Nephron (organoid): Measurements from ENCODE around the gene PDGFRA.

Experiments used
- H3K27ac Mint-ChIP-seq, 3 experiments: 2 replicates each; pipeline ENCODE4 v1.8.0; 2020; ENCODE audit warnings: mixed read lengths in 3 of 3, mild to moderate bottlenecking in 2 of 3, moderate library complexity in 1 of 3
- H3K27me3 Mint-ChIP-seq: 2 replicates; pipeline ENCODE4 v1.8.0; 2021; ENCODE audit warnings: low read depth, mild to moderate bottlenecking, moderate library complexity, mixed read lengths
- H3K36me3 Mint-ChIP-seq: 2 replicates; pipeline ENCODE4 v1.8.0; 2020; ENCODE audit warnings: low read depth, mixed read lengths
- H3K4me1 Mint-ChIP-seq: 2 replicates; pipeline ENCODE4 v1.8.0; 2020; ENCODE audit warnings: mixed read lengths
- H3K4me3 Mint-ChIP-seq, 3 experiments: 2 replicates each; pipeline ENCODE4 v1.8.0; 2020; ENCODE audit warnings: mild to moderate bottlenecking in 3 of 3, mixed read lengths in 3 of 3, moderate library complexity in 2 of 3
- H3K9me3 Mint-ChIP-seq: 2 replicates; pipeline ENCODE4 v1.8.0; 2020; ENCODE audit warnings: mixed read lengths
- TF ChIP-seq, protein P1 (sequence below), 3 experiments: fragments of 200-600 bp; sonication (generic); IDR thresholded peaks; one replicate each; pipeline ENCODE4 v1.5.0; 2021; ENCODE audit warnings: antibody characterized with exemption in 3 of 3; ENCODE audit not compliant: unreplicated experiment in 3 of 3

The PDGFRA gene

GRCh38 chr4:54276641-54277430, 47.7 kb downstream of the PDGFRA start:
- Mint-ChIP-seq H3K27me3 (no peaks in the 10 kb centered on the region), H3K4me3 (no peak overlapping the region), H3K9me3 (peaks cover 1% of the 10 kb centered on the region), H3K36me3 (peaks cover 96% of the 10 kb centered on the region), H3K4me1 (no peaks in the 10 kb centered on the region), H3K27ac (peak overlapping the region in 1 of 3 experiments; percentile 38)
- TF ChIP-seq, protein P1, sequence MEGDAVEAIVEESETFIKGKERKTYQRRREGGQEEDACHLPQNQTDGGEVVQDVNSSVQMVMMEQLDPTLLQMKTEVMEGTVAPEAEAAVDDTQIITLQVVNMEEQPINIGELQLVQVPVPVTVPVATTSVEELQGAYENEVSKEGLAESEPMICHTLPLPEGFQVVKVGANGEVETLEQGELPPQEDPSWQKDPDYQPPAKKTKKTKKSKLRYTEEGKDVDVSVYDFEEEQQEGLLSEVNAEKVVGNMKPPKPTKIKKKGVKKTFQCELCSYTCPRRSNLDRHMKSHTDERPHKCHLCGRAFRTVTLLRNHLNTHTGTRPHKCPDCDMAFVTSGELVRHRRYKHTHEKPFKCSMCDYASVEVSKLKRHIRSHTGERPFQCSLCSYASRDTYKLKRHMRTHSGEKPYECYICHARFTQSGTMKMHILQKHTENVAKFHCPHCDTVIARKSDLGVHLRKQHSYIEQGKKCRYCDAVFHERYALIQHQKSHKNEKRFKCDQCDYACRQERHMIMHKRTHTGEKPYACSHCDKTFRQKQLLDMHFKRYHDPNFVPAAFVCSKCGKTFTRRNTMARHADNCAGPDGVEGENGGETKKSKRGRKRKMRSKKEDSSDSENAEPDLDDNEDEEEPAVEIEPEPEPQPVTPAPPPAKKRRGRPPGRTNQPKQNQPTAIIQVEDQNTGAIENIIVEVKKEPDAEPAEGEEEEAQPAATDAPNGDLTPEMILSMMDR (IDR thresholded peaks at IDR 0.05; ENCODE audit: unreplicated experiment in 3 of 3): no peak

- H3K4me1 Mint-ChIP-seq: no peaks in the 10 kb centered on the region
- H3K9me3 Mint-ChIP-seq: peaks cover 9% of the 10 kb centered on the region
- no peaks in the 10 kb centered on the region for H3K27me3 Mint-ChIP-seq
- TF ChIP-seq, protein P1 (IDR thresholded peaks at IDR 0.05; ENCODE audit: unreplicated experiment in 3 of 3): no peak
- H3K4me3 Mint-ChIP-seq: no peak overlapping the region
- H3K27ac Mint-ChIP-seq: peak overlapping the region in 2 of 3 experiments; percentile 23 to 31
- peaks cover 96% of the 10 kb centered on the region for H3K36me3 Mint-ChIP-seq
Observed at GRCh38 chr4:54277691-54278090, 48.6 kb downstream of the PDGFRA start.

DNA sequence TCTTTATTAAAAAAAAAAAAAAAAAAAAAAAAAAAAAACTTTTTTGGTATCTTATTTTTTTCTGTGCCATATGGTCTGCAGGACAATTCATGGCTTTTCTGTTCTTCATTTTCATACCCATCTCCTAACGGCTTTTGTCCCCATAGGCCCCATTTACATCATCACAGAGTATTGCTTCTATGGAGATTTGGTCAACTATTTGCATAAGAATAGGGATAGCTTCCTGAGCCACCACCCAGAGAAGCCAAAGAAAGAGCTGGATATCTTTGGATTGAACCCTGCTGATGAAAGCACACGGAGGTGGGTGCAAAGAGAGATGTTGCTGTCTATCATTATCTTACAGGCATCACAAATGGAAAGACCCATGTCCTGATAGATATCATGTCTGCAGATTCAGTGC, 49.1 kb downstream of the PDGFRA start:
- no peak overlapping the region for H3K4me3 Mint-ChIP-seq
- no peaks in the 10 kb centered on the region for H3K27me3 Mint-ChIP-seq
- H3K4me1 Mint-ChIP-seq: no peaks in the 10 kb centered on the region
- H3K9me3 Mint-ChIP-seq: peaks cover 9% of the 10 kb centered on the region
- no peak overlapping the region for H3K27ac Mint-ChIP-seq
- TF ChIP-seq, protein P1 (IDR thresholded peaks at IDR 0.05; ENCODE audit: unreplicated experiment in 3 of 3): no peak
- H3K36me3 Mint-ChIP-seq: peaks cover 96% of the 10 kb centered on the region

DNA sequence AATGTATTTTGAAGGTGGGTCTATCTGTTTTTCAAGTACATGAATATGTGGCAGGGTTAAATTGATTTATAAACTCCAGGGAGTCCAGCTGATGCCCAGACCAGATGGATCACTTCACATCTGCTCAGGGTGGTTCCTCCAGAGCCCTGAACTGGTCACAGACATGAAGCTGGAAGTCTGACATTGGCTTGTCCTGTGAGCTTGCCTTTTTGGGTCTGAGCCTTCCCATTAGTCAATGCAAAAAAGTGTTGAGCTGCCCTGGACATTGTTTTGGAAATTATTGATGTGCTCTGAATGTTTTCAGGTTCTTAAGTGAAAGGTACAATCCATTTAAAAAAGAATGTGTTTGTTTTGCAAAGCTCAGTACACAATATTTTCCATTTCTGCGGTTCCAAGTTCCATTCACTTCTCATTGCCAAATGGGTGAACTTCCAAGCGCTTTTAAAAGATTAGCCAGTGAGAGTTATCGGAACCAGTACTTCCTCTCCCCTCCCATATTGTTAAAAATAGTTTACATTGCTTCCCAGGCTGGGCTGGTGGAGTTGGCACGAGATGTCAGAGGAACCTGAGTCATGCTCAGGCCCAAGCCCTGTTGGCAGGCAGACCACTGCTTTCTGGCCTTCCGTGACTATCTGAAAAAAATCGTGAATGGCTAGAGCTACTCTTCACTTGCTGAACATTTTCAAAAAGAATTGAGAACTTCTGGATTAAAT, 52.1 kb downstream of the PDGFRA start:
- TF ChIP-seq, protein P1 (IDR thresholded peaks at IDR 0.05; ENCODE audit: unreplicated experiment in 3 of 3): no peak
- H3K27ac Mint-ChIP-seq: peak overlapping the region in 1 of 3 experiments; percentile 21
- H3K4me3 Mint-ChIP-seq: no peak overlapping the region
- peaks cover 17% of the 10 kb centered on the region for H3K9me3 Mint-ChIP-seq
- H3K36me3 Mint-ChIP-seq: peaks cover 96% of the 10 kb centered on the region
- H3K4me1 Mint-ChIP-seq: no peaks in the 10 kb centered on the region
- no peaks in the 10 kb centered on the region for H3K27me3 Mint-ChIP-seq

DNA sequence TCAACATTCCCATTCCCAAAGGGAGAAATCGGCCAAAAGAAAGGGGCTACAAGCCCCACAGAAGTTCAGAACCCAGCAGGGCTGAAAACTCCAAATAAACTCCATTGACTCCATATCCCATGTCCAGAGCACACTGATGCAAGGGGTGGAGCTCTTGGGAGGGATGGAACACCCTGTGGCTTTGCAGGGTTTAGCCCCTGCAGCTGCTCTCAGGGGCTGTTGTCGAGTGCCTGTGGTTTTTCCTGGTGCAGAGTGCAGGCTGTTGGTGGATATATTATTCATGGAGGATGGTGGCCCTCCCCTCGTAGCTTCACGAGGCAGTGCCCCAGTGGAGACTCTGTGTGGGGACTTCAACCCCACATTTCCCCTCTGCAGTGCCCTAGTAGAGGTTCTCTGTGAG, 53.7 kb downstream of the PDGFRA start:
- Mint-ChIP-seq H3K27me3 (no peaks in the 10 kb centered on the region), H3K4me3 (no peak overlapping the region), H3K27ac (no peak overlapping the region), H3K36me3 (peaks cover 96% of the 10 kb centered on the region), H3K9me3 (peaks cover 17% of the 10 kb centered on the region), H3K4me1 (no peaks in the 10 kb centered on the region)
- TF ChIP-seq, protein P1 (IDR thresholded peaks at IDR 0.05; ENCODE audit: unreplicated experiment in 3 of 3): no peak
